ENCODE measurements around the gene ERGIC3.

GRCh38 chr20:35561671-35562070 lies 19.8 kb downstream of the ERGIC3 start:
- TF ChIP-seq CTCF (IDR thresholded peaks at IDR 0.05) (no peak), POLR2AphosphoS5 (IDR thresholded peaks at IDR 0.05) (no peak)
